HG03460 (cell line): ENCODE measurements around the gene LRP11.

Source experiments
- ATAC-seq: cut with Tn5 transposase; IDR thresholded peaks from one replicate; pipeline ENCODE4 v1.9.1; 2021; ENCODE audit not compliant: unreplicated experiment

The LRP11 gene

GRCh38 chr6:149809798-149810197 lies 54.4 kb downstream of the LRP11 start:
- no peak for ATAC-seq

DNA sequence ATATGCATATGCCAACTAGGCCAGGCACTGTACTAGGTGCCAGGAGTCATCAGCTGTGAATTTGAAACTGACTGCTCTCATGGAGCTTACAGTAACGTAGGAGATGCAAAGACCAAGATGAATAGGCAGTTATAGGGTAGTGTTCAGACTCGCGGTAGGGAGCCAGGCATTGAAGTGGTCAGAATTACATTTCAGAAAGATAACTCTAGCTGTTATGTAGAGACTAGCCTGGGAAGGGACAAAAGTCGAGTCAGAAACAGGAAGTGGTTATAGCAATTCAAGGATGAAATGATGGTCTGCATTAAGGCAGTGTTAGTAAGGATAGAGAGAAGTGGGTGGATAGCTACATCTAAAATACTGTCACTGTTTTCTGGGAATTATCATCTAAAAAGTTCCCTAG lies 58.0 kb downstream of the LRP11 start:
- no peak for ATAC-seq

GRCh38 chr6:149783551-149783950 lies 80.6 kb downstream of the LRP11 start:
- ATAC-seq, result no peak

DNA sequence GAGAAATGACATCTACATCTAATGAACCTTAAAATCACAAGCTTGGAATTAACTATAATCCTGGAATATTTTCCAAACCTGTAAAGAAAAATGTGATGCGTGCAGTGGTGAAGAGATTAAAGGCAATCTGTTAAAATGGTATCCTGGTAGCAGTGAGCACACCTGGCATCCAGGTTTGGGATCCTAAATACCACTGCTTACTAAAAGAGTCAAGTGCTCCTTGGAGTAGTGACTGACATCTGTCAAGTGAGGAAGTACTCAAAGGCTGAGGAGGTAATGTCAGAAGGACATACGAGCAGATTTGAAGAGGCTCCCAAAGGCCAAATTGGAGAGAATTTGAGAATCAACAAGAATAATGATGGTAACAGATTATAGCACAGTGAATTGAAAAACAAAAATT lies 81.8 kb downstream of the LRP11 start:
- no peak for ATAC-seq

- ATAC-seq, result no peak
Measured at GRCh38 chr6:149781715-149782114, 82.4 kb downstream of the LRP11 start.

- no peak for ATAC-seq
Measured at GRCh38 chr6:149779644-149779963, 84.6 kb downstream of the LRP11 start.

DNA sequence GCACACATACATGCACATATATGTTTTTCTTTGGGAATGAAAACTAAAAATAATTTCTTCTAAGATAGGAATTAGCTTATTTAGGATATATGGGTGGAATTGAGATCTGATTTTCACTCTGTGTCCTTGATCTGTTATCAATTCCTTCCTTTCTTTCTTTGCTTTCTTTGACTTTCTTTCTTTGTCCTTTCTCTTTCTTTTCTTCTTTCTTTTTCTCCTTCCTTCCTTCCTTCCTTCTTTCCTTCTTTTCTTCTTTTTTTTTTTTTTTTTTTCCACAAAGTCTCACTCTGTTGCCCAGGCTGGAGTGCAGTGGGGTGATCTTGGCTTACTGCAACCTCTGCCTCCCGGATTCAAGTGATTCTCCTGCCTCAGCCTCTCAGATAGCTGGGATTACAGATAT lies 86.5 kb downstream of the LRP11 start:
- ATAC-seq, result no peak

- no peak for ATAC-seq
Measured at GRCh38 chr6:149771925-149772324, 92.2 kb downstream of the LRP11 start.

DNA sequence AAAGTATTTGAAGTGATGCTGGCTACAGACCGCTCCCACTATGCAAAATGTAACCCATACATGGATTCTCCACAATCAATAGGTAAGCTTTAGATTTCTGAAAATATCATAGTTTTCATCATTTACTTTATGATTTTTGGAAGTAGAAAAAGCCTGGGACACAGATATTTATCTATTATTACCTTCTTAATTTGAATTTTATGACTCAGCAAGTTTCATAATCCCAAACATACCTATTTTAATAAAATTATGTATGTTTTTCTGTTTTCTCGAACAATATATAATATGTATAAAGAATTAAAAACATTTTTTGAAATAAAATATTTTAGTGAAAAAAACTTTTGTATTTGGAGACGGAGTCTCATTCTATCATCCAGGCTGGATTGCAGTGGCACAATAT lies 93.0 kb downstream of the LRP11 start:
- no peak for ATAC-seq

DNA sequence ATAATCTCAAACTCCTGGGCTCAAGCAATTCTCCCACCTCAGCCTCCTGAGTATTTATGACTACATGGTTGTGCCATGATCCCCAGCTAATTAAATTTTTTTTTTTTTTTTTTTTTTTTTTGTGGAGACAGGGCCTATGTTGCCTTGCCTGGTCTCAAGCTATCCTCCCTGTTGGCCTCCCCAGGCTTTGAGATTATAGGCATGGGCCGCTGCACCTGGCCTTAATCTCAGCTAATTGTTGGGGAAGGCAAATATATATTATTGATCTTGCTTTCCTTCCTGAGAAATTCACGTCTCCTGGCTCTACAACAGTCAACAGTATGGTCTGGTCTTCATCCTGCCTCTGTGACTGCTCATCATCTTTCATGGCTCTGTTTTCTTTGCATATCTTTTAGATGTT lies 94.5 kb downstream of the LRP11 start:
- ATAC-seq, result no peak
